Epithelial cell of proximal tubule (primary cell): ENCODE data around the gene OSBPL1A. TPM values are rescaled to one million over a fixed set of nuclear protein-coding genes. Genes with fewer than 3 reads are reported as not detected.
"Not testable (repeated sequence)": the region's sequence is repeated elsewhere in the genome, so short reads cannot be mapped to it uniquely, and the experiment has no call there.

ENCODE experiments used
- DNase-seq: peaks from one replicate; pipeline ENCODE4 v3.0.0-alpha.2; 2011; ENCODE audit warnings: low read depth
- H3K4me3 ChIP-seq: 2 replicates; pipeline ENCODE4 v1.5.1; 2011; ENCODE audit warnings: low read depth, mild to moderate bottlenecking, low read length
- CTCF ChIP-seq: conservative IDR thresholded peaks from 2 replicates; pipeline ENCODE4 v1.5.1; 2012; ENCODE audit warnings: low read depth, mild to moderate bottlenecking, low read length
- total RNA-seq: library from RNA; depleted of rRNA; stranded (reverse); fragments of >200 nt; gene quantifications from 2 replicates; pipeline ENCODE4 v1.2.3, GENCODE V29; 2015

The OSBPL1A gene
- total RNA-seq, 1 donor from 2014 or later = 24.7 TPM

GRCh38 chr18:24359787-24360530, 37.7 kb downstream of the OSBPL1A start:
- H3K4me3 ChIP-seq = not testable (repeated sequence)
- peak; percentile 7 for DNase-seq

GRCh38 chr18:24354278-24354677, 43.3 kb downstream of the OSBPL1A start:
- TF ChIP-seq CTCF = no peak
- no peak overlapping the region for H3K4me3 ChIP-seq
- DNase-seq = no peak

More at GRCh38 chr18:24359787-24360530, 37.7 kb downstream of the OSBPL1A start:
- peak; percentile 67 for TF ChIP-seq CTCF

GRCh38 chr18:24346254-24346653, 51.4 kb downstream of the OSBPL1A start:
- H3K4me3 ChIP-seq = no peak overlapping the region
- DNase-seq = no peak
- no peak for TF ChIP-seq CTCF

- TF ChIP-seq CTCF = no peak
- DNase-seq = no peak
- no peak overlapping the region for H3K4me3 ChIP-seq
Measured at GRCh38 chr18:24344509-24344908, 53.1 kb downstream of the OSBPL1A start.

- no peak for DNase-seq
- TF ChIP-seq CTCF = no peak
- H3K4me3 ChIP-seq = no peak overlapping the region
Measured at GRCh38 chr18:24342347-24342746, 55.3 kb downstream of the OSBPL1A start.

GRCh38 chr18:24341361-24341760, 56.3 kb downstream of the OSBPL1A start:
- no peak for DNase-seq
- TF ChIP-seq CTCF = no peak
- H3K4me3 ChIP-seq = no peak overlapping the region

GRCh38 chr18:24333084-24333483, 64.5 kb downstream of the OSBPL1A start:
- no peak for TF ChIP-seq CTCF
- no peak overlapping the region for H3K4me3 ChIP-seq
- no peak for DNase-seq
